ENCODE data around the gene EEPD1. TPM values are rescaled to one million over a fixed set of nuclear protein-coding genes. Genes with fewer than 3 reads are reported as not detected.

Gene EEPD1
- total RNA-seq, 1 experiment from 2014 or later = 26.3 TPM

- DNase-seq (ENCODE audit: low spot score) = no peak
Measured at GRCh38 chr7:36154255-36155212, 1.5 kb downstream of the EEPD1 start.

GRCh38 chr7:36155811-36156361, 2.8 kb downstream of the EEPD1 start:
- no peak for DNase-seq (ENCODE audit: low spot score)

GRCh38 chr7:36157527-36158320, 4.7 kb downstream of the EEPD1 start:
- DNase-seq (ENCODE audit: low spot score) = no peak

- DNase-seq (ENCODE audit: low spot score) = no peak
Measured at GRCh38 chr7:36158321-36158605, 5.2 kb downstream of the EEPD1 start.

GRCh38 chr7:36159618-36160017, 6.6 kb downstream of the EEPD1 start:
- no peak for DNase-seq (ENCODE audit: low spot score)

GRCh38 chr7:36160313-36160712, 7.3 kb downstream of the EEPD1 start:
- no peak for DNase-seq (ENCODE audit: low spot score)

GRCh38 chr7:36161996-36162395, 8.9 kb downstream of the EEPD1 start:
- no peak for DNase-seq (ENCODE audit: low spot score)

- DNase-seq (ENCODE audit: low spot score) = no peak
Measured at GRCh38 chr7:36165059-36165458, 12.0 kb downstream of the EEPD1 start.

GRCh38 chr7:36165802-36166201, 12.7 kb downstream of the EEPD1 start:
- DNase-seq (ENCODE audit: low spot score) = no peak

- DNase-seq (ENCODE audit: low spot score) = no peak
Measured at GRCh38 chr7:36167403-36168050, 14.5 kb downstream of the EEPD1 start.

GRCh38 chr7:36171503-36171902, 18.4 kb downstream of the EEPD1 start:
- no peak for DNase-seq (ENCODE audit: low spot score)

GRCh38 chr7:36175886-36176285, 22.8 kb downstream of the EEPD1 start:
- no peak for DNase-seq (ENCODE audit: low spot score)

GRCh38 chr7:36176697-36177096, 23.6 kb downstream of the EEPD1 start:
- DNase-seq (ENCODE audit: low spot score) = no peak

GRCh38 chr7:36180121-36180520, 27.1 kb downstream of the EEPD1 start:
- DNase-seq (ENCODE audit: low spot score) = no peak

GRCh38 chr7:36181668-36182067, 28.6 kb downstream of the EEPD1 start:
- no peak for DNase-seq (ENCODE audit: low spot score)

GRCh38 chr7:36182854-36183604, 30.0 kb downstream of the EEPD1 start:
- no peak for DNase-seq (ENCODE audit: low spot score)

GRCh38 chr7:36185092-36185491, 32.0 kb downstream of the EEPD1 start:
- DNase-seq (ENCODE audit: low spot score) = no peak

- DNase-seq (ENCODE audit: low spot score) = no peak
Measured at GRCh38 chr7:36185756-36186155, 32.7 kb downstream of the EEPD1 start.

GRCh38 chr7:36186359-36187121, 33.5 kb downstream of the EEPD1 start:
- no peak for DNase-seq (ENCODE audit: low spot score)

GRCh38 chr7:36188266-36188665, 35.2 kb downstream of the EEPD1 start:
- DNase-seq (ENCODE audit: low spot score) = no peak

GRCh38 chr7:36188906-36189305, 35.9 kb downstream of the EEPD1 start:
- no peak for DNase-seq (ENCODE audit: low spot score)

Measured in A172 (cell line).